ENCODE results near the gene HMX3. TPM values are rescaled to one million over a fixed set of nuclear protein-coding genes. Genes with fewer than 3 reads are reported as not detected.

HMX3 gene
- total RNA-seq, 1 experiment from 2014 or later, result 15.2 TPM

- in situ Hi-C loops (cut with HindIII; ENCODE audit: low pct_unique_long_range_greater_than_20kb, low sequenced_read_pairs), result no loop called here
- no TSS peak for BruUV-seq (replicated peaks)
Observed at GRCh38 chr10:123126246-123126645, 9.5 kb upstream of the HMX3 start.

GRCh38 chr10:123129618-123130271 lies 6.0 kb upstream of the HMX3 start:
- Histone ChIP-seq H3K9me3 (ENCODE audit: control insufficient read depth, insufficient read depth, low read depth, low read length) (no peaks in the 10 kb centered on the region), H3K4me1 (ENCODE audit: control insufficient read depth, insufficient read depth, low read length) (peaks cover 11% of the 10 kb centered on the region; the same call in 1 of the 2 replicates), H3K36me3 (ENCODE audit: control insufficient read depth, insufficient read depth, low read length) (no peaks in the 10 kb centered on the region), H3K27me3 (ENCODE audit: control insufficient read depth, insufficient read depth, low read length) (peaks cover 3% of the 10 kb centered on the region; the same call in 1 of the 2 replicates), H3K27ac (ENCODE audit: low read length) (no peak overlapping the region), H3K4me3 (ENCODE audit: low read depth in 2 of 2, low read length in 2 of 2) (no peak overlapping the region)
- BruUV-seq (replicated peaks), result no TSS peak
- no peak for ATAC-seq
- ChIA-PET POLR2A (no interaction called here), CTCF (no interaction called here)
- TF ChIP-seq REST (IDR thresholded peaks at IDR 0.05; ENCODE audit: insufficient read depth in 1 of 2, low read depth in 2 of 2, low read length in 1 of 2), result no peak
- no peak for TF ChIP-seq SIN3A (IDR thresholded peaks at IDR 0.05; ENCODE audit: borderline replicate concordance, insufficient read depth, low read depth, low read length)
- no peak for TF ChIP-seq POLR2AphosphoS5 (IDR thresholded peaks at IDR 0.05; ENCODE audit: low read depth, low read length)
- no peak for TF ChIP-seq TCF7L2 (IDR thresholded peaks at IDR 0.05; ENCODE audit: low read depth, low read length)
- no peak for DNase-seq (ENCODE audit: low read depth, low spot score)
- intact Hi-C loops (cut with micrococcal nuclease; ENCODE audit: unreplicated experiment), result no loop called here
- in situ Hi-C loops (cut with HindIII; ENCODE audit: low pct_unique_long_range_greater_than_20kb, low sequenced_read_pairs), result no loop called here

More at GRCh38 chr10:123126246-123126645, 9.5 kb upstream of the HMX3 start:
- ATAC-seq (no peak), DNase-seq (ENCODE audit: low read depth, low spot score) (no peak)
- Histone ChIP-seq H3K4me1 (ENCODE audit: control insufficient read depth, insufficient read depth, low read length) (no peaks in the 10 kb centered on the region), H3K36me3 (ENCODE audit: control insufficient read depth, insufficient read depth, low read length) (no peaks in the 10 kb centered on the region), H3K4me3 (ENCODE audit: low read depth in 2 of 2, low read length in 2 of 2) (no peak overlapping the region), H3K27ac (ENCODE audit: low read length) (no peak overlapping the region), H3K9me3 (ENCODE audit: control insufficient read depth, insufficient read depth, low read depth, low read length) (no peaks in the 10 kb centered on the region), H3K27me3 (ENCODE audit: control insufficient read depth, insufficient read depth, low read length) (peaks cover 3% of the 10 kb centered on the region; the same call in 1 of the 2 replicates)
- ChIA-PET CTCF (no interaction called here), POLR2A (no interaction called here)
- no peak for TF ChIP-seq SIN3A (IDR thresholded peaks at IDR 0.05; ENCODE audit: borderline replicate concordance, insufficient read depth, low read depth, low read length)
- intact Hi-C loops (cut with micrococcal nuclease; ENCODE audit: unreplicated experiment), result no loop called here

GRCh38 chr10:123132576-123133477 lies 2.9 kb upstream of the HMX3 start:
- ChIA-PET CTCF (interaction anchor here (0.6 to 2.1 kb wide), 4 partner anchors 9 to 248 kb away, joined by 3 to 8 read pairs (median 4); partner anchors contain the start of gene BUB3), POLR2A (interaction anchor here (1.1 kb wide), 1 partner anchor 21 kb away, joined by 3 read pairs; the partner anchor contains the start of gene BUB3)
- DNase-seq (ENCODE audit: low read depth, low spot score) (peak; percentile 71), ATAC-seq (peak; percentile 82)
- Histone ChIP-seq H3K4me3 (ENCODE audit: low read depth in 2 of 2, low read length in 2 of 2) (peak overlapping the region; percentile 34 to 41), H3K27ac (ENCODE audit: low read length) (0 out of 2 replicates have a peak overlapping the region, but pooled peaks have one; percentile 17), H3K9me3 (ENCODE audit: control insufficient read depth, insufficient read depth, low read depth, low read length) (no peaks in the 10 kb centered on the region), H3K27me3 (ENCODE audit: control insufficient read depth, insufficient read depth, low read length) (no peaks in the 10 kb centered on the region; the same call in 1 of the 2 replicates), H3K4me1 (ENCODE audit: control insufficient read depth, insufficient read depth, low read length) (peaks cover 11% of the 10 kb centered on the region; the same call in 1 of the 2 replicates), H3K36me3 (ENCODE audit: control insufficient read depth, insufficient read depth, low read length) (no peaks in the 10 kb centered on the region)
- in situ Hi-C loops (cut with HindIII; ENCODE audit: low pct_unique_long_range_greater_than_20kb, low sequenced_read_pairs) (no loop called here), intact Hi-C loops (cut with micrococcal nuclease; ENCODE audit: unreplicated experiment) (loop anchor here (1.0 to 2.0 kb wide), 3 partner anchors 90 to 426 kb away; no protein-coding TSS in a partner anchor)
- TF ChIP-seq REST (IDR thresholded peaks at IDR 0.05; ENCODE audit: insufficient read depth in 1 of 2, low read depth in 2 of 2, low read length in 1 of 2), result 0 out of 4 replicates have a peak, but pooled peaks of 1 of the 2 experiments have one; percentile 34
- TF ChIP-seq TCF7L2 (IDR thresholded peaks at IDR 0.05; ENCODE audit: low read depth, low read length), result 0 out of 2 replicates have a peak, but pooled peaks have one; percentile 40
- no peak for TF ChIP-seq POLR2AphosphoS5 (IDR thresholded peaks at IDR 0.05; ENCODE audit: low read depth, low read length)
- TF ChIP-seq SIN3A (IDR thresholded peaks at IDR 0.05; ENCODE audit: borderline replicate concordance, insufficient read depth, low read depth, low read length), result no peak
- peak; percentile 98 for TF ChIP-seq CTCF (IDR thresholded peaks at IDR 0.05)
- no TSS peak for BruUV-seq (replicated peaks)

Data from Panc1 (cell line).